GM06990 (cell line): ENCODE measurements around the gene ADGRG1.

Experiments used
- DNase-seq: peaks from one replicate; pipeline ENCODE4 v3.0.0-alpha.2; 2011; ENCODE audit not compliant: insufficient read length; ENCODE audit errors: extremely low read depth
- H3K27me3 ChIP-seq: replicated peaks from 2 replicates; pipeline ENCODE4 v1.6.0; 2011; ENCODE audit warnings: low read length; ENCODE audit not compliant: control insufficient read depth, insufficient read depth
- H3K36me3 ChIP-seq: 2 replicates; pipeline ENCODE4 v1.5.1; 2011; ENCODE audit warnings: low read length; ENCODE audit not compliant: control insufficient read depth, insufficient read depth
- H3K4me3 ChIP-seq: replicated peaks from 2 replicates; pipeline ENCODE4 v1.5.1; 2011; ENCODE audit warnings: low read depth, mild to moderate bottlenecking, control low read depth, low read length
- CTCF ChIP-seq: IDR thresholded peaks from 2 replicates; pipeline ENCODE4 v1.5.1; 2011; ENCODE audit warnings: low read length, control low read depth, mild to moderate bottlenecking, inconsistent platforms; ENCODE audit not compliant: insufficient read depth, poor library complexity, severe bottlenecking

The ADGRG1 gene

GRCh38 chr16:57694231-57694724, 65.8 kb downstream of the ADGRG1 start:
- Histone ChIP-seq H3K36me3 (no peaks in the 10 kb centered on the region), H3K4me3 (no peak overlapping the region), H3K27me3 (no peaks in the 10 kb centered on the region)
- DNase-seq, result no peak
- TF ChIP-seq CTCF, result no peak

- DNase-seq, result peak; percentile 28
- Histone ChIP-seq H3K36me3 (no peaks in the 10 kb centered on the region), H3K4me3 (no peak within 1 kb of the TSS), H3K27me3 (no peaks in the 10 kb centered on the region)
- TF ChIP-seq CTCF, result no peak
These were observed 66.6 kb downstream of the ADGRG1 start, which contains the start of gene DRC7 for GRCh38 chr16:57694725-57695679. Gene DRC7, plus strand, starts transcription at chr16:57694806. Its CDS starts 3,144 bp downstream, at chr16:57697950.

GRCh38 chr16:57695680-57696069, 67.2 kb downstream of the ADGRG1 start:
- H3K27me3 ChIP-seq, result no peaks in the 10 kb centered on the region
- H3K36me3 ChIP-seq, result no peaks in the 10 kb centered on the region
- no peak for TF ChIP-seq CTCF
- H3K4me3 ChIP-seq, result no peak overlapping the region
- DNase-seq, result no peak

GRCh38 chr16:57696240-57696639, 67.8 kb downstream of the ADGRG1 start:
- Histone ChIP-seq H3K36me3 (no peaks in the 10 kb centered on the region), H3K4me3 (no peak overlapping the region), H3K27me3 (no peaks in the 10 kb centered on the region)
- TF ChIP-seq CTCF, result no peak
- DNase-seq, result no peak

GRCh38 chr16:57697896-57698537, 69.6 kb downstream of the ADGRG1 start:
- no peak for TF ChIP-seq CTCF
- H3K4me3 ChIP-seq, result no peak overlapping the region
- no peaks in the 10 kb centered on the region for H3K27me3 ChIP-seq
- no peak for DNase-seq
- no peaks in the 10 kb centered on the region for H3K36me3 ChIP-seq
